HTR-8/SVneo (cell line): ENCODE data around the gene FARP1.
A peak's percentile ranks its signal among the peaks of the same experiment; 100 is the strongest.

Experiments
- DNase-seq: peaks from one replicate; pipeline ENCODE4 v3.0.0; 2011; ENCODE audit warnings: low spot score, mixed read lengths; ENCODE audit not compliant: insufficient read length
- FAIRE-seq: peaks from 2 replicates; lab custom pipeline; 2011; peaks lifted over from hg19 to GRCh38; lab: Jason Lieb, UNC

FARP1 gene

GRCh38 chr13:98274921-98275487, 132.1 kb downstream of the FARP1 start:
- FAIRE-seq, result no peak
- no peak for DNase-seq

- no peak for DNase-seq
- FAIRE-seq, result no peak
Observed at GRCh38 chr13:98275681-98276171, 132.8 kb downstream of the FARP1 start.

GRCh38 chr13:98276486-98276885, 133.6 kb downstream of the FARP1 start:
- DNase-seq (no peak), FAIRE-seq (no peak)

- DNase-seq (no peak), FAIRE-seq (peak; percentile 69)
Observed at GRCh38 chr13:98278068-98278724, 135.3 kb downstream of the FARP1 start.

- FAIRE-seq, result no peak
- no peak for DNase-seq
Observed at GRCh38 chr13:98279473-98280175, 136.7 kb downstream of the FARP1 start.

- DNase-seq, result no peak
- FAIRE-seq, result no peak
Observed at GRCh38 chr13:98280176-98280510, 137.2 kb downstream of the FARP1 start.

- FAIRE-seq (no peak), DNase-seq (no peak)
Observed at GRCh38 chr13:98284679-98285078, 141.8 kb downstream of the FARP1 start.

- DNase-seq (no peak), FAIRE-seq (no peak)
Observed at GRCh38 chr13:98285317-98285716, 142.4 kb downstream of the FARP1 start.

GRCh38 chr13:98285852-98286594, 143.1 kb downstream of the FARP1 start:
- FAIRE-seq, result no peak
- DNase-seq, result no peak

GRCh38 chr13:98286799-98287198, 143.9 kb downstream of the FARP1 start:
- no peak for FAIRE-seq
- DNase-seq, result no peak

- FAIRE-seq (no peak), DNase-seq (no peak)
Observed at GRCh38 chr13:98288211-98288610, 145.3 kb downstream of the FARP1 start.

- DNase-seq (no peak), FAIRE-seq (no peak)
Observed at GRCh38 chr13:98289339-98289945, 146.5 kb downstream of the FARP1 start.

- DNase-seq, result no peak
- FAIRE-seq, result no peak
Observed at GRCh38 chr13:98290261-98290660, 147.4 kb downstream of the FARP1 start.

GRCh38 chr13:98291658-98292057, 148.8 kb downstream of the FARP1 start:
- FAIRE-seq (no peak), DNase-seq (no peak)

GRCh38 chr13:98293103-98293502, 150.2 kb downstream of the FARP1 start:
- no peak for DNase-seq
- no peak for FAIRE-seq

- FAIRE-seq, result no peak
- no peak for DNase-seq
Observed at GRCh38 chr13:98293570-98294142, 150.8 kb downstream of the FARP1 start.

GRCh38 chr13:98295371-98295770, 152.5 kb downstream of the FARP1 start:
- FAIRE-seq (no peak), DNase-seq (no peak)

- DNase-seq (no peak), FAIRE-seq (no peak)
Observed at GRCh38 chr13:98297051-98297450, 154.2 kb downstream of the FARP1 start.

- no peak for FAIRE-seq
- no peak for DNase-seq
Observed at GRCh38 chr13:98297745-98298144, 154.9 kb downstream of the FARP1 start.

- FAIRE-seq, result no peak
- DNase-seq, result no peak
Observed at GRCh38 chr13:98298599-98298998, 155.7 kb downstream of the FARP1 start.
